ENCODE data around the gene SIRT3.
"Not testable (repeated sequence)": the region's sequence is repeated elsewhere in the genome, so short reads cannot be mapped to it uniquely, and the experiment has no call there.

Gene SIRT3

DNA sequence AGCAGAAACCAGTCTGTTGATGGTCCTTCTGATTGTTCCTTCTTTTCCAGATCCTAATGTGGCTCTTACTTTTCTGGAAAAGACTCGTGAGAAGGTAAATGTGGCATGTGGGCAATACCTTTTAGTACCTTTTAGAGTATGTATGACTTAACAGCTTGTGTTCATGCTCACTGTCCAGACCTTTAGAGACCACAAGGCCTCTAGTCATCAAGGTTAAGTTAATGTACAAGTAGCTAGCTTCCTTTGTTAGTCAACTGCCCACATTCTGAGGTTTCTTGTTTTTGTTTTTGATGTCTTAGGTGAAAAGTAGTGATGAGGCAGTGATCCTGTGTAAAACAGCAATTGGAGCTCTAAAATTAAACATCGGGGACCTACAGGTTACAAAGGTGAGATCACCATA is 8.2 kb upstream of the SIRT3 start:
- no peak for DNase-seq (ENCODE audit: low read depth in 2 of 3, low spot score in 2 of 3)

DNA sequence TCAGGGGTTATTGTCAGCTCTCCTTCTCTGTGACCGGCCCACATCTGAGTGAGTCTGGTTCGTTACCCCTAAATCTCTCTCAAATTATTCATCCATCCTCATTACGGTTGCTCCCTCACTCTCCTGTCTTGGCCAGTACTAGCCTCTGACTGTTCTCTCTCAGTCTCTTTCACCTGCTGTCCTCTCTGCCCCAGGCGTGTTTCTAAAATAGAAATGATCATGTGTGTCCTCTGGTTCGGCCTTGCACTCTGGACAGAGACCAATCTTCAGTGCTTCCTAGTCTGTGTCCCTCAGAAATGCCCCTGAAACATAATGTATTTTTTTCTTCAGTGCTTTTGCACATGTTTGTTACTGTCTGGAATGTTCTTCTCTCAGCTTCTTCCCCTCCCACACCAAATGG is 5.5 kb upstream of the SIRT3 start:
- DNase-seq (ENCODE audit: low read depth in 2 of 3, low spot score in 2 of 3): no peak

DNA sequence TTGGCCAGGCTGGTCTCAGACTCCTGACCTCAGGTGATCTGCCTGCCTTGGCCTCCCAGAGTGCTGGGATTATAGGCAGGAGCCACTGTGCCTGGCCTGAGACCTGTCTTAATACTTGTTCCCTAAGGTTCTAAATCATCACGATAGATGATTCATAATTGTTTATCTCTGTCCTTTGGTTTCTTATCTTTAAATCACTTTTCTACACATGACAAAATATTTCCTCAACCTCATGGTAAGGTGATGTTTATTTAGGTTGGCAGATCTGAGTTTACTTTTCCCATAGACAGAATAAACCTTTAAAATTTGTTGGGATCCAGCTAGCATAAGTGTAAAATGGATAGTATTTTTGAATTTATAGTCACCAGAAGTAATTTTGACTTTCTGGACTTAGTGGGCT is 4.2 kb upstream of the SIRT3 start:
- DNase-seq (ENCODE audit: low read depth in 2 of 3, low spot score in 2 of 3): no peak

GRCh38 chr11:238346-238745 is 2.2 kb upstream of the SIRT3 start:
- not testable (repeated sequence) for DNase-seq (ENCODE audit: low read depth in 2 of 3, low spot score in 2 of 3)

GRCh38 chr11:236774-237767 is 929 bp upstream of the SIRT3 start, which contains the start of gene PSMD13:
Gene PSMD13, plus strand, starts transcription at chr11:236976. Its CDS starts 74 bp downstream, at chr11:237050.
- peak; percentile 75 to 82 (median 75) for DNase-seq (ENCODE audit: low read depth in 2 of 3, low spot score in 2 of 3)

GRCh38 chr11:235609-235996 is 539 bp downstream of the SIRT3 start:
- peak in 1 of 3 experiments; percentile 43 for DNase-seq (ENCODE audit: low read depth in 2 of 3, low spot score in 2 of 3)

- DNase-seq (ENCODE audit: low read depth in 2 of 3, low spot score in 2 of 3): no peak
These were observed 962 bp downstream of the SIRT3 start for GRCh38 chr11:235180-235579.

- DNase-seq (ENCODE audit: low read depth in 2 of 3, low spot score in 2 of 3): no peak
These were observed 3.2 kb downstream of the SIRT3 start for GRCh38 chr11:232783-233565.

- DNase-seq (ENCODE audit: low read depth in 2 of 3, low spot score in 2 of 3): no peak
These were observed 5.7 kb downstream of the SIRT3 start for GRCh38 chr11:230431-230830.

DNA sequence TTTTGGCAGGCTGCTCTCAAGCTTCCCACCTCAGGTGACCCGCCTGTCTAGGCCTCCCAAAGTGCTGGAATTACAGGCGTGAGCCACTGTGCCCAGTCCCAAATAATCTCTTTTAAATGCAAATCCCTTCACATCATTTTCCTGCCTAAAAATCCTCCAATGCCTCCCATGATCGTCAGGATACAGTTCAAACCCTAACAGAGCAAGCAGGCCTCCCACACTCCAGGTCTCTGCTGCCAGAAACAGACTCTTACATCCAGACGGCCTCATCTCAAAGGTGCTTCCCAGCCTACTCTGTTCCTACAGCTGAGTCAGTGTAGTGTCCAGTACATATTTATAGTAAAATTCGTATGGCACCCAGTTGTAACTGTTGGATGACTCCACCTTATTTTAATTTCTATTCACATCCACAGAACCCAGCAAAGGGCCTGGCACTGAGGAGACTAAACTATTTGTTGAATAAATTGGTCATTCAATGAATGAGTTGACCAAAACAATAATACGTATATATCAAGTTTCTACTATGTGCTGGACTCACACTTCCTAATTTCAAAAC is 8.2 kb downstream of the SIRT3 start:
- DNase-seq (ENCODE audit: low read depth in 2 of 3, low spot score in 2 of 3): no peak

DNA sequence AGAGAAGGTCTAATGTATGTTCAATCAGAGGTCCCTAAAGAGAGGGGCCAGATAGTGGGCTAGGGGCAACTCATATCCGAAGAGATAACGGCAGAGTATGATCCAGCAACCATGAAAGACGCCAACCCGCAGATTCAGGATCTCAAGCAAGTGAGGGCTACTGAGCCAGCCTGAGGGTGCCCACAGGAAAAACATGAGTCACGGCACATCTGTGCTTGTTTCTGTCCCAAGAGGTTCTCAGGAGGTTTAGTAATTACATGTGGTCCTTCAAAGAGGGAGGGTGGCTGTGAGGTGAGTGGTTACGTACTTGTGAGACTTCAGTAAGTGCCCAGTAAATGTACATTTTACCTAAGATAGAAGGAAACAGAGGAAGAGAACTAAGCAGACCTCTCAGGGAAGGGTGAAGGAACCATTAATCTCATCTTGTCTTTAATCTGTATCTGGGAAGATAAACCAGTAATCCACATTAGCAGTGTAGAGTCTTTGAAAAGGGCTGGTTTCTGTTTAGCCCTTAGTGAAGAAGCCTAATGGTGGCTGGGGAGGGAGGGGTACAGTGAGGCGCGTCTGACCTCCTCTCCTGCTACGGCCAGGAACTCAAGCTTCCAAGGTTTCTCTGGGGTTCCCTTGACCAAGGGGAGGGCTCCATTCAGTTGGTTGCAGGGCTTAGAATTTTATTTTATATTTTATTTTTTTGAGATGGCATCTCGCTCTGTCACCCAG is 10.2 kb downstream of the SIRT3 start:
- DNase-seq (ENCODE audit: low read depth in 2 of 3, low spot score in 2 of 3): no peak

DNA sequence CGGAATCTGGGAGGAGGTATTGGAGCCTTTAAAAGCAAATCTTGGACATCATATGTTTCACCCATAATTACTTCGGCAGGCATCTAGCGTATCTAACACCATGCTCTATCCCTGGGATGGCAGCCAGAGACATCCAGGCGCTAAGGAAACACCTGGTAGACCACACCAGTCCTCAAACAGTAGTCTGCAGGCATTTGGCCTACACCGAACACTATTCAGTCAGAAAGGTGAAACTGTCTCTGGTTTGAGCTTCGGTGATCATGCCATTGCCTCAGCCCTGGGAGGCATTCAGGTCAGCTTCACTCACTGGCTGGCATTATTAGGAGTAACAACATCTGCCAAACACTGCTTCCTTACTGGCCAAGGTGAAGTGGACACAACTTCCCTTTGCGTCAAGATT is 11.7 kb downstream of the SIRT3 start:
- no peak for DNase-seq (ENCODE audit: low read depth in 2 of 3, low spot score in 2 of 3)

- DNase-seq (ENCODE audit: low read depth in 2 of 3, low spot score in 2 of 3): no peak
These were observed 12.3 kb downstream of the SIRT3 start for GRCh38 chr11:223884-224283.

GRCh38 chr11:223026-223789 is 12.9 kb downstream of the SIRT3 start:
- no peak for DNase-seq (ENCODE audit: low read depth in 2 of 3, low spot score in 2 of 3)

- DNase-seq (ENCODE audit: low read depth in 2 of 3, low spot score in 2 of 3): no peak
These were observed 13.9 kb downstream of the SIRT3 start for GRCh38 chr11:221998-222789.

DNA sequence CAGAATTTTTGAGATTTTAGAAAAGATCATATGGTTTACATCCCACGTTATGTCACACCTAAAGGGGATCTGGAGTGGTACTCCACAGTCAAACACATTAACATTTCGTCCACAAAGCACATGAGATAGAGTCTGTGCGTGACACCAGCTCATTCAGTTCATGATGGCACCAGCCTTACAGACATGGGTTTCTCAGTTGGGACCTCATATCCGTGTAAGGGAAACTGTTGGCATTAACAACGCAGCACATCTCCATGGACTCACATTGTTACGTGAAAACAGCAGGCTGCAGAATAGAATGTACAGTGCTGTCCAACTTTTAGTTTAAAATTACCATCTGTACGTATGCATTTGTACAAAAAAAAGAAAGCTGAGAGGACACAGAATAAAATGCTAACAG is 14.6 kb downstream of the SIRT3 start:
- no peak for DNase-seq (ENCODE audit: low read depth in 2 of 3, low spot score in 2 of 3)

GRCh38 chr11:220641-221215 is 15.4 kb downstream of the SIRT3 start:
- not testable (repeated sequence) for DNase-seq (ENCODE audit: low read depth in 2 of 3, low spot score in 2 of 3)

- no peak for DNase-seq (ENCODE audit: low read depth in 2 of 3, low spot score in 2 of 3)
These were observed 17.1 kb downstream of the SIRT3 start for GRCh38 chr11:218815-219593.
